ENCODE measurements around the gene FBXL5.

The FBXL5 gene

GRCh38 chr4:15675356-15675755 is 20.2 kb upstream of the FBXL5 start:
- DNase-seq = no peak

DNA sequence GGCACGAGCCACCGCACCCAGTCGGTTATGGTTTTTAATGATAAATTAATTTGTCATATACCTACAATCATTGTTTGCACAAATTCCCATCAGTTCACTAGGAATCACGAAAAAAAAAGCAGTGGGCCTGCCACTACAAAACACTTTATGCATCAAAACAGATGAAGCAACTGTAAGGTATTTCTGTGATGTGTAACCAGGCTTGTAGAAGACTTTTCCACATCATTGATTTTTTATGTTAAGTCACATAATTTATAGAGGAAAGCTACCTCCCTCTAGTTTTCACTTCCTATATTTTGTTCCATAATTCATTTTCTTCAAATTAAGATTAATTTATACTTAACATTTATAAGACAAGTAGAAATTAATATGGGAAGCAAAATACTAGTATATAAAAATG is 19.8 kb upstream of the FBXL5 start:
- no peak for DNase-seq

DNA sequence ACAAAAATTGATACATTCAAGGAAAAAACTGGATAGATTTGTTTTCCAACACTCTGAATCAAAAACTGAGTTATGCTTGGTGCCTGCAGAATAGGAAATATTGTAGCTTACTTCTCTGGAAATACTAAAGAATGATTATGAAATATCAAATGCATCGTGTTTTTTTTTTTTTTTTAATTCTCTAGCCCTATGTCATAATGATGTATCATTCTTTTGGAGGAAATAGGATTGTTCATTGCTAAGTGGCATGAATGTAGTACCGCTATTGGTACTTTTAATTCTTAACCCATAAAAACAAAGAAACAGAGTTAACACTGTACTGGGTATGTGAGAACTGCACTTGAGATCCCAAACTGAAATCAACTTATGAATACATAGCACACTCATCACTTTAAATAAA is 18.9 kb upstream of the FBXL5 start:
- no peak for DNase-seq

DNA sequence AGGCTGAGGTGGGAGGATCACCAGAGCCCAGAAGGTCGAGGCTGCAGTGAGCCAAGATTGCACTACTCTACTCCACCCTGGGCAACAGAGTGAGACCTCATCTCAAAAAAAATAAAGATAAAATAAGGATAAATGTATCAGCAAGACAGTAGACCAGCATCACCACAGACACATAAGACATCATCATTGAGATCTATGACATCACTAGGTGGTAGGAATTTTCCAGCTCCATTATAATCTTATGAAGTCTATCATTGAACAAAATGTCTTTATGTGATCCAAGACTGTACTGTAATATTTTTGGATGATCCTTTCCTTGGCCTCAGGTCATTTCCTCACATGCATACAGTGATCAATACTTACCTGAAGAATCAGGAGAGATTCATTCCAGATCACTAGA is 18.2 kb upstream of the FBXL5 start:
- no peak for DNase-seq

- DNase-seq = no peak
Observed at GRCh38 chr4:15672101-15672500, 16.9 kb upstream of the FBXL5 start.

- no peak for DNase-seq
Observed at GRCh38 chr4:15670576-15670975, 15.4 kb upstream of the FBXL5 start.

GRCh38 chr4:15668566-15669435 is 13.6 kb upstream of the FBXL5 start:
- no peak for DNase-seq

DNA sequence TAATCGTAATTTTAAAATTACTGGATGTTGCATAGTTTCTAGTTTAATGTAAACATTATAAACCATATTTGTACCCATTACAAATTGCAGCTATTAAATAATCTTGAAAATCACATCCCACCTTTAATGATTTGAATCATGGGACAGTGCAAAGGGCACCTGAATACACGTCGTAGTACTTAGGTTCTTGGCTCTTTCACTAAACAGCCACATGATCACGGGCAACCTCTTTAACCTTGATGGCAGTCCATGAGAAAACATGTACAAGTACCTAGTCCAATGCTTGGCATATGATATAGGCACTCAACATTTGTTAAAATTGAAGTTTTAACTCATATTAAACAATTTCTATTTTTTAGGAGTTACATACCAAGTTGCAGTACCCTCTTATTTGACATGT is 11.8 kb upstream of the FBXL5 start:
- DNase-seq = no peak

- DNase-seq = no peak
Observed at GRCh38 chr4:15665753-15666365, 10.7 kb upstream of the FBXL5 start.

GRCh38 chr4:15659768-15660570 is 4.8 kb upstream of the FBXL5 start:
- no peak for DNase-seq

GRCh38 chr4:15658781-15659180 is 3.6 kb upstream of the FBXL5 start:
- no peak for DNase-seq

DNA sequence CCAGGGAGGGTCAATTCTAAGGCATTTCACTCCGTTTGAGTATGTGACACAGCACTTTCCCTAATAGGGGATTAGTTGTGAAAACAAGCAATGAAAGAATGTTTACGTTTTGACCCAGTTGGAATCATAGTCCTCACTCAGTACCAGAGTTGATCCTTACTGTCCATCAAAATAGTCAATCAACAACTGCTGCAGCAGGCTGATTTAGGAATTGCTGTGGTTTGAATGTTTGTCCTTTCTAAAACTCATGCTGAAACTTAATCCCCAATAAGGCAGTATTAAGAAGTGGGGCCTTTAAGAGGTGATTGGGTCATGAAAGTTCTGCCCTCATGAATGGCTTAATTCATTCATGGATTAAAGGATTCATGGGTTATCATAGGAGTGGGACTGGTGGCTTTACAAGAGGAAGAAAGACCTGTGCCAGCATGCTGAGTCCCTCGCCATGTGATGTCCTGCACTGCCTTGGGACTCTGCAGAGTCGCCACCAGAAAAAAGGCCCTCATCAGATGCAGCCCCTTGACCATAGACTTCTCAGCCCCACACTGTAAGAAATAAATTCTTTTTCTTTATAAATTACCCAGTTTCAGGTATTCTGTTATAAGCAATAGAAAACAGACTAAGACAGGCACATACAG is 3.1 kb upstream of the FBXL5 start:
- no peak for DNase-seq

- DNase-seq = no peak
Observed at GRCh38 chr4:15657366-15657765, 2.2 kb upstream of the FBXL5 start.

- peak; percentile 41 for DNase-seq
Observed at GRCh38 chr4:15656038-15656470, 897 bp upstream of the FBXL5 start.

GRCh38 chr4:15654593-15655222 is 449 bp downstream of the FBXL5 start:
- DNase-seq = peak; percentile 78

DNA sequence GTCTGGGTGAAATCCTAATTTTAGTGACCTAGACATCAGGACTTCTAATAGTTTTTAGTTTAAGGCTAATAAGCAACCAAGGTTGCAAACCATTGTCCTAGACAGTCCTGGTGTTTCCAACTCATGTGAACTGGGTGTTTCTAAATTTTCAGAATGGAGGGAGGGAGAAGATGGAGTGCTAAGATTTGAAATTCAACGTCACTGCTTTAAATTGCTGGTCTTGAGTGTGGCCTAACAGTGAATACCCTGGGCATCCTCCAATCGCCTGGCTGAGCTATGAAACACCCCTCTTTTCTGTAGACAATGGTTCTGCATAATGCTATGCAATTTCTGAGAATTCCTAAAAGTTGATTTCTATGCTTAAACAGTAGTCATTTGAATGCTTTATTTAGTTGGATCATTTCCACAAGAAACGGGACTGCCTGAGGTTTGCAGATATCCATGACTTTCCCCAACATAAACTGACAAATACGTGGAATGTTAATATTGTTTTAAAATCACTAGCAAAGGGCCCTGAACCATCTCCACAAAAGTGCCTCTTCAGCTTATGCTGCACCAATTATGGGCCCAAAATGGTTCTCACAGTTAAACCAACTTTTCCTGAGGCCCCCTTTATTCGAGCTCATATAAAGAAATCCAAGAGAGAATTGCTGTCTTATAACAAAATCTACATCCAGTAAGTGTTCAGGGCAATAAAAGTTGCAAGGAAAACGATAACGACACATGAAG is 1.1 kb downstream of the FBXL5 start:
- DNase-seq = peak; percentile 48

- DNase-seq = no peak
Observed at GRCh38 chr4:15653420-15653819, 1.7 kb downstream of the FBXL5 start.

DNA sequence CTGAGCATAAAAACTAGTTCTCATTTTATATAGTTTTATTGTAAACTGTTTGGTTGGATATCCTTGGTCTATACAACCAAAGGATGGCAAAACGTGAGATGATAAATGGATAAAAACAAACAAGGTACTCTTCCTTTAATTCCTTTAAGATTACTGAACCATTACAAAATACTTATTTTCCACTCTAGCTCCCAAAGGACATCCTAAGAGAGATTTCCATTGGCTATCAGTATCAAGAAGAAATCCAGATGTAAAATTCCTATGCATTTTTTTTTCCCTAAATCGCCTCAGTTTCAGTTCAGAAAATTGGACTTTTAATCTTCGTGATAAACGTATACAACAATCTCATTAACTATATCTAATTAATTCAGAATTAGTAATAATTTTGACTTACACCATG is 2.3 kb downstream of the FBXL5 start:
- DNase-seq = no peak

DNA sequence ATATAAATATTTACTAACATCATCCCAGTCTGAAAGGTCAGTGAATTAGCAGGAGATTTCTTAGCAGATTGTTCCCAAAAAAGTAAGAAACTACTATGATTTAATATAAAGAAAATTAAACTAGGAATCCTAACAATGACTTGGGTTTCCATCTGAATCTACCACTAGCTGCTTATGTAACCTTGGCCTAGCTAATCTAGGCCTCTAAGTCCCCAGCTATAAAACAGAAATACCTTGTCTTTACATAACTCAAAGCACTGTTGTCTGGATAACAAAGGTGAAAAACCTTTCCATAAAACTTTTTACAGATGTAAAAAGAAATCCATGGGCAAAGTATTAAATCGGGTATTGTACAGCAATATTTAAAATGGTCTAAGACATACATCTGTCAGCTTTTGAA is 3.0 kb downstream of the FBXL5 start:
- no peak for DNase-seq

- no peak for DNase-seq
Observed at GRCh38 chr4:15651676-15652075, 3.5 kb downstream of the FBXL5 start.

GRCh38 chr4:15649914-15650545 is 5.1 kb downstream of the FBXL5 start:
- DNase-seq = peak; percentile 65

DNA sequence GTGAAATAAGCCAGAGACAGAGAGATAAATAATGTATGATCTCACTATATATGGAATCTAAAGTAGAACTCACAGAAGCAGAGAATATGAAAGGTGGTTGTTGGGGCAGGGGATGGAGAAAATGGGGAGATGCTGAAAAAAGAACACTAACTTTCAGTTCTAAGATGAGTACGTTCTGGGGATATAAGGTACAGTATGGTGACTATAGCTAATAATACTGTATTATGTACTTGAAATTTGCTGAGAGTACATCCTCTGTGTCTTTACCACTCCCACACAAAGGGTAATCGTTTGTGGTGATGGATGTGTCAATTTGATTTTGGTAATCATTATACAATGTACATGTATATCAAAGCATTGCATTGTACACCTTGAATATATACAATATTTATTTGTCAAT is 6.6 kb downstream of the FBXL5 start:
- DNase-seq = no peak
